ENCODE data around the gene DND1. TPM values are rescaled to one million over a fixed set of nuclear protein-coding genes. Genes with fewer than 3 reads are reported as not detected.
"Not testable (repeated sequence)": the region's sequence is repeated elsewhere in the genome, so short reads cannot be mapped to it uniquely, and the experiment has no call there.

The DND1 gene
- not detected in 2 replicates for total RNA-seq (2014; rRNA removed; shearing (Covaris generic))

- no peak for DNase-seq (ENCODE audit: low spot score)
- in situ Hi-C loops (cut with HindIII; ENCODE audit: low sequenced_read_pairs): no loop called here
These were observed at the start of gene DND1 for GRCh38 chr5:140673187-140673976. TSS of gene DND1 (minus strand) at chr5:140673576. CDS start at chr5:140673542, 34 bp downstream.

GRCh38 chr5:140721395-140721794 lies 48.0 kb upstream of the DND1 start:
- in situ Hi-C loops (cut with HindIII; ENCODE audit: low sequenced_read_pairs); DNase-seq (ENCODE audit: low spot score): not testable (repeated sequence)

GRCh38 chr5:140720738-140721137 lies 47.4 kb upstream of the DND1 start:
- in situ Hi-C loops (cut with HindIII; ENCODE audit: low sequenced_read_pairs); DNase-seq (ENCODE audit: low spot score): not testable (repeated sequence)

- in situ Hi-C loops (cut with HindIII; ENCODE audit: low sequenced_read_pairs): no loop called here
- no peak for DNase-seq (ENCODE audit: low spot score)
These were observed 44.9 kb upstream of the DND1 start for GRCh38 chr5:140718266-140718592.

GRCh38 chr5:140716238-140716637 lies 42.9 kb upstream of the DND1 start:
- DNase-seq (ENCODE audit: low spot score); in situ Hi-C loops (cut with HindIII; ENCODE audit: low sequenced_read_pairs): not testable (repeated sequence)

- in situ Hi-C loops (cut with HindIII; ENCODE audit: low sequenced_read_pairs): no loop called here
- DNase-seq (ENCODE audit: low spot score): no peak
These were observed 40.3 kb upstream of the DND1 start for GRCh38 chr5:140713562-140714094.

GRCh38 chr5:140711794-140712193 lies 38.4 kb upstream of the DND1 start:
- in situ Hi-C loops (cut with HindIII; ENCODE audit: low sequenced_read_pairs): no loop called here
- no peak for DNase-seq (ENCODE audit: low spot score)

GRCh38 chr5:140710899-140711552 lies 37.6 kb upstream of the DND1 start:
- in situ Hi-C loops (cut with HindIII; ENCODE audit: low sequenced_read_pairs): no loop called here
- DNase-seq (ENCODE audit: low spot score): peak; percentile 84

GRCh38 chr5:140708787-140709186 lies 35.4 kb upstream of the DND1 start:
- in situ Hi-C loops (cut with HindIII; ENCODE audit: low sequenced_read_pairs): not testable (repeated sequence)

GRCh38 chr5:140707812-140708211 lies 34.4 kb upstream of the DND1 start:
- DNase-seq (ENCODE audit: low spot score): no peak
- in situ Hi-C loops (cut with HindIII; ENCODE audit: low sequenced_read_pairs): no loop called here

More at GRCh38 chr5:140708787-140709186, 35.4 kb upstream of the DND1 start:
- DNase-seq (ENCODE audit: low spot score): not testable (repeated sequence)

GRCh38 chr5:140700177-140701144 lies 27.1 kb upstream of the DND1 start, which contains the start of gene ZMAT2:
TSS of gene ZMAT2 (plus strand) at chr5:140700447. CDS start at chr5:140700461, 14 bp downstream.
- in situ Hi-C loops (cut with HindIII; ENCODE audit: low sequenced_read_pairs): no loop called here
- peak; percentile 99 for DNase-seq (ENCODE audit: low spot score)

GRCh38 chr5:140696891-140697492 lies 23.6 kb upstream of the DND1 start:
- DNase-seq (ENCODE audit: low spot score): no peak
- in situ Hi-C loops (cut with HindIII; ENCODE audit: low sequenced_read_pairs): no loop called here

- no peak for DNase-seq (ENCODE audit: low spot score)
- in situ Hi-C loops (cut with HindIII; ENCODE audit: low sequenced_read_pairs): no loop called here
These were observed 20.9 kb upstream of the DND1 start for GRCh38 chr5:140694276-140694675.

GRCh38 chr5:140690941-140691924 lies 17.9 kb upstream of the DND1 start, which contains the start of the genes HARS1 and HARS2:
TSS of gene HARS1 (minus strand) at chr5:140691370. CDS start at chr5:140691304, 66 bp downstream.
TSS of gene HARS2 (plus strand) at chr5:140691455. CDS start at chr5:140691649, 194 bp downstream.
- in situ Hi-C loops (cut with HindIII; ENCODE audit: low sequenced_read_pairs): no loop called here
- peak; percentile 96 for DNase-seq (ENCODE audit: low spot score)

- no peak for DNase-seq (ENCODE audit: low spot score)
- in situ Hi-C loops (cut with HindIII; ENCODE audit: low sequenced_read_pairs): no loop called here
These were observed 17.1 kb upstream of the DND1 start for GRCh38 chr5:140690376-140690932.

GRCh38 chr5:140678993-140679392 lies 5.6 kb upstream of the DND1 start:
- in situ Hi-C loops (cut with HindIII; ENCODE audit: low sequenced_read_pairs): no loop called here
- DNase-seq (ENCODE audit: low spot score): no peak

GRCh38 chr5:140677947-140678346 lies 4.6 kb upstream of the DND1 start:
- in situ Hi-C loops (cut with HindIII; ENCODE audit: low sequenced_read_pairs): no loop called here

More at GRCh38 chr5:140677947-140678346, 4.6 kb upstream of the DND1 start:
- DNase-seq (ENCODE audit: low spot score): no peak
